HG03432 (cell line): ENCODE data around the gene RERE.

Experiments
- ATAC-seq: cut with Tn5 transposase; IDR thresholded peaks from one replicate; pipeline ENCODE4 v1.9.1; 2021; ENCODE audit warnings: mild to moderate bottlenecking, moderate library complexity; ENCODE audit not compliant: unreplicated experiment

The RERE gene

GRCh38 chr1:8325771-8326170 lies 491.7 kb downstream of the RERE start:
- no peak for ATAC-seq

- no peak for ATAC-seq
These were observed 493.1 kb downstream of the RERE start for GRCh38 chr1:8324176-8324810.

- no peak for ATAC-seq
These were observed 493.7 kb downstream of the RERE start for GRCh38 chr1:8323706-8324105.

GRCh38 chr1:8321612-8322011 lies 495.8 kb downstream of the RERE start:
- ATAC-seq, result no peak

- ATAC-seq, result no peak
These were observed 499.0 kb downstream of the RERE start for GRCh38 chr1:8318436-8318835.

GRCh38 chr1:8317647-8318381 lies 499.6 kb downstream of the RERE start, which contains the start of gene SLC45A1:
Gene SLC45A1 (plus strand): TSS chr1:8318114. CDS start chr1:8324330, 6,216 bp downstream.
- peak; percentile 59 for ATAC-seq

GRCh38 chr1:8315573-8316475 lies 501.6 kb downstream of the RERE start:
- no peak for ATAC-seq

- ATAC-seq, result no peak
These were observed 502.8 kb downstream of the RERE start for GRCh38 chr1:8314346-8315280.

GRCh38 chr1:8313231-8313630 lies 504.2 kb downstream of the RERE start:
- ATAC-seq, result no peak

GRCh38 chr1:8312235-8313218 lies 504.9 kb downstream of the RERE start:
- no peak for ATAC-seq

- no peak for ATAC-seq
These were observed 506.2 kb downstream of the RERE start for GRCh38 chr1:8311068-8311718.

GRCh38 chr1:8307628-8308027 lies 509.8 kb downstream of the RERE start:
- ATAC-seq, result no peak

GRCh38 chr1:8303876-8304275 lies 513.6 kb downstream of the RERE start:
- ATAC-seq, result no peak

- no peak for ATAC-seq
These were observed 514.3 kb downstream of the RERE start for GRCh38 chr1:8303141-8303540.
